ENCODE measurements around the gene RRP1. TPM values are rescaled to one million over a fixed set of nuclear protein-coding genes. Genes with fewer than 3 reads are reported as not detected.

RRP1 gene
- polyA plus RNA-seq, 3 donors: 2.7 to 5.7 (median 4.6) TPM

- no peak for DNase-seq
- H2AFZ ChIP-seq (ENCODE audit: insufficient read depth, low read depth, low read length, poor library complexity, severe bottlenecking): no peak overlapping the region
- 95% methylated on average over 15 of the region's 15 CpGs for WGBS (ENCODE audit: insufficient coverage)
- H3K79me2 ChIP-seq (ENCODE audit: insufficient read depth, low read length): no peaks in the 10 kb centered on the region
- H3K27ac Mint-ChIP-seq: no peak overlapping the region
- no peak for TF ChIP-seq CTCF (IDR thresholded peaks at IDR 0.05)
- no peaks in the 10 kb centered on the region for H3K9me3 ChIP-seq (replicated peaks in 1 of 2; ENCODE audit: control insufficient read depth in 1 of 2, insufficient read depth in 1 of 2, low read length in 2 of 2)
- peaks cover 56% of the 10 kb centered on the region for H4K20me1 ChIP-seq (ENCODE audit: insufficient read depth, low read length)
- no peak overlapping the region for H3K27ac ChIP-seq (ENCODE audit: low read depth in 1 of 2, low read length in 2 of 2)
- peaks cover 10% of the 10 kb centered on the region for H3K4me1 Mint-ChIP-seq
- no peak overlapping the region for H3K9ac ChIP-seq (ENCODE audit: insufficient read depth, low read length, poor library complexity, severe bottlenecking)
- peaks cover under 1 to 4% of the 10 kb centered on the region in 2 donors for H3K4me1 ChIP-seq (ENCODE audit: control insufficient read depth in 1 of 2, insufficient read depth in 2 of 2, low read length in 2 of 2)
- H3K4me2 ChIP-seq (replicated peaks; ENCODE audit: extremely low read depth, low read length, poor library complexity, severe bottlenecking): no peak overlapping the region
- peaks cover 0 to 2% (median 0%) of the 10 kb centered on the region in 3 donors for H3K27me3 Mint-ChIP-seq (ENCODE audit: low read depth in 3 of 3)
- H3K36me3 ChIP-seq (replicated peaks in 1 of 2; ENCODE audit: control insufficient read depth in 1 of 2, insufficient read depth in 2 of 2, low read length in 2 of 2): peaks cover 40 to 60% of the 10 kb centered on the region in 2 donors
- peaks cover 33 to 60% of the 10 kb centered on the region in 2 donors for H3K36me3 Mint-ChIP-seq
- no peaks in the 10 kb centered on the region for H3K27me3 ChIP-seq (ENCODE audit: control insufficient read depth in 2 of 2, insufficient read depth in 2 of 2, low read length in 2 of 2)
- intact Hi-C loops (cut with micrococcal nuclease): no loop called here
- H3K4me3 Mint-ChIP-seq: no peak overlapping the region
- no peak overlapping the region for H3K4me3 ChIP-seq (replicated peaks in 1 of 3; ENCODE audit: low read depth in 2 of 3, low read length in 3 of 3)
- peaks cover 0 to 4% (median 1%) of the 10 kb centered on the region in 7 donors for H3K9me3 Mint-ChIP-seq
These were observed 26.9 kb upstream of the RRP1 start for GRCh38 chr21:43762303-43763128.

GRCh38 chr21:43763901-43764523 is 25.4 kb upstream of the RRP1 start:
- no peak overlapping the region for H3K4me3 ChIP-seq (replicated peaks in 1 of 3; ENCODE audit: low read depth in 2 of 3, low read length in 3 of 3)
- H3K27ac ChIP-seq (ENCODE audit: low read depth in 1 of 2, low read length in 2 of 2): peak overlapping the region in 1 of 2 donors; percentile 10
- DNase-seq: no peak
- WGBS (ENCODE audit: insufficient coverage): 98% methylated on average over 7 of the region's 10 CpGs
- intact Hi-C loops (cut with micrococcal nuclease): no loop called here
- H3K79me2 ChIP-seq (ENCODE audit: insufficient read depth, low read length): no peaks in the 10 kb centered on the region
- H3K36me3 Mint-ChIP-seq: peaks cover 24 to 45% of the 10 kb centered on the region in 2 donors
- H3K9ac ChIP-seq (ENCODE audit: insufficient read depth, low read length, poor library complexity, severe bottlenecking): no peak overlapping the region
- H3K9me3 ChIP-seq (replicated peaks in 1 of 2; ENCODE audit: control insufficient read depth in 1 of 2, insufficient read depth in 1 of 2, low read length in 2 of 2): no peaks in the 10 kb centered on the region
- H3K27me3 Mint-ChIP-seq (ENCODE audit: low read depth in 3 of 3): peaks cover 0 to 3% (median 2%) of the 10 kb centered on the region in 3 donors
- peak overlapping the region in 2 of 7 donors; percentile 40 to 79 for H3K27ac Mint-ChIP-seq
- no peaks in the 10 kb centered on the region for H3K27me3 ChIP-seq (ENCODE audit: control insufficient read depth in 2 of 2, insufficient read depth in 2 of 2, low read length in 2 of 2)
- peaks cover 12 to 15% of the 10 kb centered on the region in 2 donors for H3K4me1 ChIP-seq (ENCODE audit: control insufficient read depth in 1 of 2, insufficient read depth in 2 of 2, low read length in 2 of 2)
- H2AFZ ChIP-seq (ENCODE audit: insufficient read depth, low read depth, low read length, poor library complexity, severe bottlenecking): no peak overlapping the region
- no peak overlapping the region for H3K4me2 ChIP-seq (replicated peaks; ENCODE audit: extremely low read depth, low read length, poor library complexity, severe bottlenecking)
- no peak overlapping the region for H3K4me3 Mint-ChIP-seq
- no peak for TF ChIP-seq CTCF (IDR thresholded peaks at IDR 0.05)
- H4K20me1 ChIP-seq (ENCODE audit: insufficient read depth, low read length): peaks cover 50% of the 10 kb centered on the region
- peaks cover 25 to 45% of the 10 kb centered on the region in 2 donors for H3K36me3 ChIP-seq (replicated peaks in 1 of 2; ENCODE audit: control insufficient read depth in 1 of 2, insufficient read depth in 2 of 2, low read length in 2 of 2)
- peaks cover 15% of the 10 kb centered on the region for H3K4me1 Mint-ChIP-seq
- peaks cover 0 to 4% (median 1%) of the 10 kb centered on the region in 7 donors for H3K9me3 Mint-ChIP-seq

Data from CD14-positive monocyte (primary cell).